HG03025 (cell line): Measurements from ENCODE around the gene NUPR1.
A peak's percentile ranks its signal among the peaks of the same experiment; 100 is the strongest.
"Not testable (repeated sequence)": the region's sequence is repeated elsewhere in the genome, so short reads cannot be mapped to it uniquely, and the experiment has no call there.

ENCODE experiments used
- ATAC-seq: cut with Tn5 transposase; IDR thresholded peaks from one replicate; pipeline ENCODE4 v1.9.1; 2021; ENCODE audit warnings: mild to moderate bottlenecking, moderate library complexity; ENCODE audit not compliant: unreplicated experiment, low FRiP score

NUPR1 gene

DNA sequence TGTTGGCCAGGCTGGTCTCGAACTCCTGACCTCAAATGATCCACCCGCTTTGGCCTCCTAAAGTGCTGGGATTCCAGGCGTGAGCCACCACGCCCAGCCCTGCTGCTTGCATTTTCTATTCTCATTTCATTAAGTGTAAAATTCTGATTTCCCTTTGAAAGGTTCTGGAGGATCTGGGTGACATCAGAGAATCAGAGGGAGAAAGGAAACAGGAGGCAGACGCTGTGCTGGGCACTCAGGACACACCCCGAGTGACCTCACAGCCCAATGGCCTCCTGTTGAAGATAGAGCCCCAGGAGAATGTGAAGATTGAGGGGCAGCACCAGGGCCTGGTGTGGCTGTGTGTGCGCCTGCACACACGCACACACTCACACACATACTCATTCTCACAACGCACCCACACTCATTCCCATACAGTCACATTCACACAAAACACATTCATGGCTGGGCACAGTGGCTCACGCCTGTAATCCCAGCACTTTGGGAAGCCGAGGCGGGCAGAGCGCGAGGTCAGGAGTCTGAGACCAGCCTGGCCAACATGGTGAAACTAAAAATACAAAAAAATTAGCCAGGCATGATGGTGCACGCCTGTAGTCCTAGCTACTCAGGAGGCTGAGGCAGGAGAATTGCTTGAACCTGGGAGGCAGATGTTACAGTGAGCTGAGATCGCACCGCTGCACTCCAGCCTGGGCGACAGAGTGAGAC is 38.1 kb downstream of the NUPR1 start:
- not testable (repeated sequence) for ATAC-seq

GRCh38 chr16:28499854-28500253 is 38.9 kb downstream of the NUPR1 start:
- no peak for ATAC-seq

GRCh38 chr16:28498666-28499381 is 40.0 kb downstream of the NUPR1 start:
- ATAC-seq: no peak

DNA sequence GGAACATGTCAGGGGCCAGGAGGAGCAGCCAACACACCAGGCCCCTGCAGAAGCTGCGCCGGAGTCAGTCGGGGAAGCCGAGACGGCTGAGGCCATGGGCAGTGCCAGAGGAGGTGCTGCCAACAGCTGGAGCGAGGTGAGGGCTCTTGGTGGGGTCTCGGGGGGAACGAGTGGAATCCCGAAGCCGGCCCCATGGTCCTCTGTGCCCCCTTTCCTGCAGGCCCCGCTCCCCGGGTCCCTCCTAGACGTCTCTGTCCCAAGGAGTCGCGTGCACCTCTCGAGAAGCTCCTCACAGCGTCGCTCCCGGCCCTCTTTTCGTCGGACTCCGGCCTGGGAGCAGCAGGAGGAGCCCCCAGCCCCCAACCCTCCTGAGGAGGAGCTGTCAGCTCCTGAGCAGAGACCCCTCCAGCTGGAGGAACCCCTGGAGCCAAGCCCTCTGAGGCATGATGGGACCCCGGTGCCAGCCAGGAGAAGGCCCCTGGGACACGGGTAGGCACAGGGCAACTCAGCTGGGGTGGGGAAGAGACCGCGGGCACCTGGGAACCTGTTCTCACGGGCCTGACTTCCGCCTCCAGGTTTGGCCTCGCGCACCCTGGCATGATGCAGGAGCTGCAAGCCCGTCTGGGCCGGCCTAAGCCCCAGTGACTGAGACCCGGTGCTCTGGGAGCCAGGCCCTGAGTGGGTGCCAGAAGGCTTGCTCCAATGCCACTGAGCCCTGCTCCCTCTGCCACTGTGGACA is 40.7 kb downstream of the NUPR1 start:
- no peak for ATAC-seq

DNA sequence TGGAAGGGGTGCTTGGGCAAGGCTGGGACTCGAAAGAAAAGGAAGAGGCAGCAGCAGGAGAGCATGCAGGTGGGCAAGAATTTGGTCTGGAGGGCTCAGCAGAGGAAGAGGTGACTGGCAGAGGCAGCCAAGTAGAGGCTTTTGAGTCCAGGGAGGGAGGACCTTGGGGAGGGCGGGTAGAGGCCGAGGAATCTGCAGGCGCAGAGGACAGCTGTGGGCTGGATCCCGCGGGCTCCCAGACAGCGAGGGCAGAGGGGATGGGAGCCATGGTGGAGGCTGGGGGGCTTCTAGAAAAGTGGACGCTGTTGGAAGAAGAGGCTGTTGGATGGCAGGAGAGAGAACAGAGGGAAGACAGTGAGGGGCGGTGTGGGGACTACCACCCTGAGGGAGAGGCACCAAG is 41.4 kb downstream of the NUPR1 start:
- ATAC-seq: no peak

DNA sequence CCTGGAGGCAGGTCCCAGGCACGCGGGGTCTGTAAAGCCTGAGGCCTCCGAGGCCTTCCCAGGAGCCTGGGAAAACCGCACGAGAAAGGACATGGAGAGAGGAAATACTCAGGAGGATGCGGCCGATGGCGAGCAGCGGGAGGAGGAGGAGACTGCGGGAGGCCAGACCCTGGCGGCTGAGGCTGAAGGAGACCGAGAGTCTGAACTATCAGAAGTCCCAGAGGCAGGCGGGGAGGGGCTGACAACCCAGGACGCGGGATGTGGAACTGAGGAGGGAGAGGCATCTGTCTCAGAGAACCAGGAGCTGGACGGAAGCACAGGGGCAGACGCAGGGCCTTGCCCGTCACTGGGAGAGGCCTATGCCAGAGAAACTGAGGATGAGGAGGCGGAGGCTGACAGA is 41.9 kb downstream of the NUPR1 start:
- no peak for ATAC-seq

DNA sequence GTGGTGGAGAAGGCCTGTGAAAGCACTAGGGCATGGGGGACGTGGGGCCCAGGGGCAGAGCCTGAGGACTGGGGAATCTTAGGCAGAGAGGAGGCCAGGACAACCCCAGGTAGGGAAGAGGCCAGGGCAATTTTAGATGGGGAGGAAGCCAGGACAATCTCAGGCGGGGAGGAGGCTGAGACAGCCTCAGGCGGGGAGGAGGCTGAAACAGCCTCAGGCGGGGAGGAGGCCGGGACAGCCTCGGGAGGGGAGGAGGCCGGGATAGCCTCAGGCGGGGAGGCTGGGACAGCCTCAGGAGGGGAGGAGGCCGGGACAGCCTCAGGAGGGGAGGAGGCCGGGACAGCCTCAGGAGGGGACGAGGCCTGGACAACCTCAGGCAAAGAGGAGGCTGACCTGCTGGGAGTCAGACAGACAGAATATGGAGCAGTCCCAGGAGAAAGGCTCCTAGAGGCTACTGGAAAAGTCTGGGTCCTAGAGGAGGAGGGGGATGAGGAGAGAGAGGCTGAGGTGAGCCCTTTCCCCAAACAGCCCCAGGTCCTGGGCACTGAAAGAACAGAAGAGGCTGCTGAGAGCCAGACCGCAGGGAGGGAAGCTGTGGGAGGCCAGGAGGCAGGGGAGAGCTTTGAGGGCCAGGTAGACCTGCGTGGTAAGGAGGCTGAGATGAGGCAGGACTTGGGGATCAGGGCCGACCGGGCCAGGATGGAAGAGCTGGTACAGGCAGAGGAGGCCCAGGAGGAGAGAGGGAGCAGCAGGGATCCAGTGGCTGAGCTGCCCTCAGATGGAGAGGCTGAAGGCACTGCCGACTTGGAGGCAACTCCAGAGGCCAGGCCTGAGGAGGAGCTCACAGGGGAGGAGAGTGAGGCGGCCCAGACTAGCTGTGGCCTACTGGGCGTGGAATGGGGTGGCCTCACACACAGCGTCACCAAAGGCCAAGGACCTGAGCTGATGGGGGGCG is 42.7 kb downstream of the NUPR1 start:
- ATAC-seq: no peak

DNA sequence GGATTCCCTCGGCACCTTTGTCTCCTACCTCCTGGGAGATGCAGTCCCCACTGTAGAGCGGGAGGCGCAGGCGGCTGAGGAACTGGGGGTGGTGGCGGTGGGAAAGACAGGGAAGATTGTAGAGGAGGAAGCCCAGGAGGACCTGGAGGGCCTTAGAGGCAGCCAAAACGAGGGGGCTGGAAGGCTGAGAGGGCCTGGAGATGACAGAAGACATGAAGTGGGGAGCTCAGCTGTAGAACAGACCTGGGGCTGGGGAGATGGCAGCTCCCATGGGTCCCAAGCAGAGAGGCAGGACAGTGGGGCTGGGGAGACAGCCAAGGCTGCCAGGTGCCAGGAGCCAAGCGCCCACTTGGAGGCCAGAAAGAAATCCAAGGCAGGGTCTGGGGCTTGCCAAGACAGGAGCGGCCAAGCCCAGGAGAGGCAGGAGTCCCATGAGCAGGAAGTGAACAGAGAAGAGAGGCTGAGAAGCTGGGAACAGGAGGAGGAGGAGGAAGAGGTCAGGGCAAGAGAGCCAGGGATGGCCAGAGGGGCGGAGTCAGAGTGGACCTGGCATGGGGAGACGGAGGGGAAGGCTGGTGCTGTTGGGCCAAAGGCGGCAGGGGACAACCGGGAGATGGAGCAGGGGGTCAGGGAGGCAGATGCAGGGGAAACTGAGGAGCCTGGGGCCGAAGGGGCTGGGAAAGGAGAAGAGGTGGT is 43.5 kb downstream of the NUPR1 start:
- no peak for ATAC-seq

DNA sequence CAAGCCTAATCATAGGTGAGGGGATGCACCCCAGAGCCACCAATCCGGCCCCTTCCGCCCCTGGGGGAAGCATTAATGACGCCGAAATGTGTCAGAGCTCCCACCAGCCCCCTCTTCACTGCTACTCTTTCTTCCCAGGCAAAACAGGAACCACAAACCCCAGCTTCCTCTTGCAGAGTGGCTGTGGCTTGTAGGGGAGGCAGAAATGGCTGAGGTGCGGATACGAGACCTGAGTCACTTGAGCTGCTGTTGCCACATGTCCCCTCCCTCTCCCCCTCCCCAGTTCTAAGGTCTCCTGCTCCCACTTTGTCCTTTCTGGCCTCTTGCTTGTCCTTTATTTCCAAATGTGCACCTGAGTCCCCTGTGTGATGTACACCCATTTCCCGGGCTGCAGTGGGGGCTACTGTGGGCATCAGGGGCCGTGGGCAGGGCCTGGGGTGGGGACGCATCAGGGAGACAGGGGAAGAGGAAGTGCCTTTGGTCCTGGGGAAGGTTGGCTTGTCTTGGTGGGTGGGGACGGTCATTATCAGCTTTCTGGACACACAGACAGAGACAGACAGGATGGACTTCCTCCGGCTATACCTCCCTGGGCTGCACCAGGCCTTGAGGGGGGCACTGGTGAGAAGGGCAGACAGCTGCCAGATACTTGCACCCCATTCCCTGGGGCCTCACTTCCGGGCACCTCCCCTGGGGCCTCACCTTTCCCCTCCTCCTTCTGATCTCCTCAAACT is 44.5 kb downstream of the NUPR1 start, which contains the start of gene APOBR:
TSS of gene APOBR (plus strand) at position 523 of the 731 bp plus-strand sequence. CDS start at position 562, 39 bp downstream.
- no peak for ATAC-seq

DNA sequence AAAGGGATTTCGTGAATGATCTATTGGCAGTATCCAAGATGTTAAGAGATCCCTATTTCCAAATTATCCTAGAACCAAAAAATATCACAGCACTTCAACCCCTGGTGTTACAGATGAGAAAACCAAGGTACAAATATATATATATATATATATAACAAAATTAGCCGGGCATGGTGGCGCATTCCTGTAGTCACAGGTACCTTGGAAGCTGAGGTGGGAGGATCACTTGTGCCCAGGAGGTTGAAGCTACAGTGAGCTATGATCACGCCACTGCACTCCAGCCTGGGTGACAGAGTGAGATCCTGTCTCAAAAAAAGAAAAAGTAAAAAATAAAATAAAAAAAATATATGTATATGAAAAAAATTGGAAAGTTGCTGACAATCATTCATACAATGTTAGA is 46.3 kb downstream of the NUPR1 start:
- no peak for ATAC-seq

DNA sequence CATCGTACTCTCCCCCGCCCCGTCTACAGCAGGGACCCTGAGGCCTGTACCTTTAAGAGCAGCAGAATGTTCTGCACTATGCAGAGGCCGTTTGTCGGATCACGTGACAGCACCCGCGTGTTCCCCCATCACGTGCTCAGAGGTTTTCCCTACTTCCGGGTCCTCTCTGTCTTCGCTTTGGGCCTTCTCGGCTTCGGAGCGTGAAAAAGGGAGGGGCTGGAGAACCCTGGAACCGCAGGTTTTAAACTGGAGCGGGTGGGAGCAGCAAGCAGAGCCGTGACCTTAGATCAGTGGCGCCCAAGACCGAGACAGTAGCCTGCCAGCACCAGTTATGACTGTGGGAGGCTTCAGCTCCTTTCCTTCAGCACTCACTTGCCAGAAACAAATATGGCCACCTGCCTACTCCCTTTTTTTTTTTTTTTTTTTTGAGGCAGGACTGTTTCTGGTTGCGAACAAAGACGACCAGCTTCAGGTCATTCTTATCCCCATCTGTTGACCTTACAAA is 46.8 kb downstream of the NUPR1 start, which contains the start of gene CLN3:
TSS of gene CLN3 (minus strand) at position 105 of the 505 bp plus-strand sequence. CDS start 315 bp downstream, outside the sequence.
- peak; percentile 74 for ATAC-seq

GRCh38 chr16:28491230-28491969 is 47.4 kb downstream of the NUPR1 start:
- no peak for ATAC-seq

- ATAC-seq: no peak
Observed at GRCh38 chr16:28486266-28486665, 52.5 kb downstream of the NUPR1 start.

- not testable (repeated sequence) for ATAC-seq
Observed at GRCh38 chr16:28483361-28483760, 55.4 kb downstream of the NUPR1 start.
